H1 (cell line): Measurements from ENCODE around the gene RIBC2. TPM values are rescaled to one million over a fixed set of nuclear protein-coding genes. Genes with fewer than 3 reads are reported as not detected.
"Not testable (repeated sequence)": the region's sequence is repeated elsewhere in the genome, so short reads cannot be mapped to it uniquely, and the experiment has no call there.

ENCODE experiments used
- CTCF ChIA-PET: fragments of 300-600 bp; sonication (Branson Sonifier 250); formaldehyde crosslinking; loops from one replicate; lab custom pipeline; 2021; ENCODE audit not compliant: partially characterized antibody; lab: Charles Lee
- POLR2A ChIA-PET: fragments of 300-600 bp; sonication (Branson Sonifier 250); formaldehyde crosslinking; loops from one replicate; lab custom pipeline; 2021; ENCODE audit warnings: inconsistent platforms; ENCODE audit not compliant: partially characterized antibody; lab: Charles Lee
- DNase-seq, 2 experiments: peaks; one replicate each; pipeline versions ENCODE4 v3.0.0 to v3.0.0-alpha.2; 2010 to 2022; ENCODE audit warnings: low spot score in 2 of 2, low read depth in 1 of 2, mixed read lengths in 1 of 2
- FAIRE-seq: peaks from 2 replicates; lab custom pipeline; 2011; peaks lifted over from hg19 to GRCh38; lab: Jason Lieb, UNC
- H2AFZ ChIP-seq: 2 replicates; pipeline ENCODE4 v1.8.1; 2012; ENCODE audit warnings: low read length, inconsistent platforms
- H2AK5ac ChIP-seq: 2 replicates; pipeline ENCODE4 v1.6.1; 2013; ENCODE audit warnings: low read depth, low read length
- H2BK120ac ChIP-seq: replicated peaks from 2 replicates; pipeline ENCODE3; 2013; ENCODE audit warnings: low read depth, low read length, inconsistent platforms
- H2BK12ac ChIP-seq: 2 replicates; pipeline ENCODE4 v1.6.1; 2013; ENCODE audit warnings: low read depth, low read length
- H2BK15ac ChIP-seq: 2 replicates; pipeline ENCODE4 v1.6.1; 2013; ENCODE audit warnings: low read length
- H2BK20ac ChIP-seq: 2 replicates; pipeline ENCODE4 v1.6.1; 2013; ENCODE audit warnings: low read length
- H2BK5ac ChIP-seq: 2 replicates; pipeline ENCODE4 v1.6.1; 2013; ENCODE audit warnings: low read depth, low read length
- H3K14ac ChIP-seq: 2 replicates; pipeline ENCODE4 v1.6.1; 2013; ENCODE audit warnings: inconsistent platforms; ENCODE audit not compliant: insufficient read length
- H3K18ac ChIP-seq: 2 replicates; pipeline ENCODE4 v1.6.1; 2013; ENCODE audit warnings: low read length; ENCODE audit errors: extremely low read depth
- H3K23ac ChIP-seq: 2 replicates; pipeline ENCODE4 v1.6.1; 2013; ENCODE audit warnings: inconsistent platforms; ENCODE audit not compliant: insufficient read length
- H3K23me2 ChIP-seq: 2 replicates; pipeline ENCODE4 v1.6.1; 2013; ENCODE audit warnings: low read depth, low read length
- H3K27ac ChIP-seq: 2 replicates; pipeline ENCODE4 v1.6.1; 2011; ENCODE audit warnings: low read depth, low read length, inconsistent platforms
- H3K27me3 ChIP-seq, 4 experiments: replicated peaks in 1 of 4; 1 replicate in 1 of 4; 2 replicates in 3 of 4; pipeline versions ENCODE4 v1.6.1 to v1.8.1; 2011 to 2013; ENCODE audit warnings: low read length in 3 of 4, mild to moderate bottlenecking in 3 of 4, inconsistent platforms in 2 of 4, mixed read lengths in 2 of 4, moderate library complexity in 1 of 4; ENCODE audit not compliant: control insufficient read depth in 3 of 4, insufficient read depth in 3 of 4; ENCODE audit errors: extremely low read depth in 1 of 4
- H3K36me3 ChIP-seq, 4 experiments: 2 replicates each; pipeline versions ENCODE4 v1.6.1 to v1.8.1; 2011 to 2013; ENCODE audit warnings: mild to moderate bottlenecking in 4 of 4, low read length in 3 of 4, moderate library complexity in 2 of 4, control low read depth in 1 of 4, inconsistent platforms in 1 of 4; ENCODE audit not compliant: insufficient read depth in 4 of 4, control insufficient read depth in 2 of 4
- H3K4ac ChIP-seq: replicated peaks from 2 replicates; pipeline ENCODE3; 2013; ENCODE audit warnings: low read length, low read depth, mixed read lengths, inconsistent platforms; ENCODE audit not compliant: insufficient read length
- H3K4me1 ChIP-seq, 4 experiments: replicated peaks in 1 of 4; 1 replicate in 1 of 4; 2 replicates in 3 of 4; pipeline versions ENCODE4 v1.6.1 to v1.8.1; 2011 to 2013; ENCODE audit warnings: low read length in 3 of 4, inconsistent platforms in 2 of 4, mixed read lengths in 1 of 4; ENCODE audit not compliant: insufficient read depth in 4 of 4, control insufficient read depth in 3 of 4
- H3K4me2 ChIP-seq, 2 experiments: 2 replicates each; pipeline versions ENCODE4 v1.6.1 to v1.8.1; 2011 to 2013; ENCODE audit warnings: low read depth in 2 of 2, low read length in 2 of 2, control low read depth in 1 of 2, inconsistent platforms in 1 of 2, mild to moderate bottlenecking in 1 of 2; ENCODE audit not compliant: insufficient read depth in 1 of 2
- H3K4me3 ChIP-seq, 4 experiments: fragments of 200-600, 300-600 bp in 1 of 4; sonication (generic), shearing (Covaris generic), sonication (Bioruptor Twin) in 1 of 4; 2 replicates each; pipeline versions ENCODE4 v1.5.1 to v1.8.1; 2011 to 2016; ENCODE audit warnings: low read length in 4 of 4, low read depth in 3 of 4, control low read depth in 2 of 4, inconsistent platforms in 2 of 4, mild to moderate bottlenecking in 2 of 4, mixed read lengths in 1 of 4, moderate library complexity in 1 of 4; ENCODE audit not compliant: insufficient read depth in 2 of 4; ENCODE audit errors: extremely low read depth in 1 of 4
- H3K56ac ChIP-seq: replicated peaks from 2 replicates; pipeline ENCODE3; 2013; ENCODE audit warnings: low read depth, mild to moderate bottlenecking, mixed read lengths, low read length, inconsistent platforms; ENCODE audit not compliant: insufficient read length
- H3K79me1 ChIP-seq: 2 replicates; pipeline ENCODE4 v1.6.1; 2013; ENCODE audit warnings: low read depth, low read length, control low read depth
- H3K79me2 ChIP-seq, 2 experiments: 2 replicates each; pipeline versions ENCODE4 v1.6.1 to v1.8.1; 2012 to 2013; ENCODE audit warnings: low read length in 2 of 2, mild to moderate bottlenecking in 2 of 2, inconsistent platforms in 1 of 2; ENCODE audit not compliant: insufficient read depth in 2 of 2, control insufficient read depth in 1 of 2
- H3K9ac ChIP-seq, 4 experiments: replicated peaks in 1 of 4; 1 replicate in 1 of 4; 2 replicates in 3 of 4; pipeline versions ENCODE4 v1.6.1 to v1.8.1; 2011 to 2013; ENCODE audit warnings: low read depth in 3 of 4, low read length in 3 of 4, control low read depth in 2 of 4, mild to moderate bottlenecking in 2 of 4, moderate library complexity in 2 of 4, inconsistent platforms in 1 of 4; ENCODE audit errors: extremely low read depth in 1 of 4
- H3K9me3 ChIP-seq, 2 experiments: 2 replicates each; pipeline versions ENCODE4 v1.6.1 to v1.8.1; 2012 to 2013; ENCODE audit warnings: mild to moderate bottlenecking in 2 of 2, moderate library complexity in 2 of 2, control low read depth in 1 of 2, inconsistent platforms in 1 of 2, low read depth in 1 of 2, low read length in 1 of 2, mixed read lengths in 1 of 2; ENCODE audit not compliant: insufficient read depth in 2 of 2
- H4K20me1 ChIP-seq, 2 experiments: replicated peaks in 1 of 2; 2 replicates each; pipeline versions ENCODE3 to v1.8.1; 2011 to 2013; ENCODE audit warnings: inconsistent platforms in 2 of 2, low read length in 2 of 2, mild to moderate bottlenecking in 1 of 2; ENCODE audit not compliant: insufficient read depth in 2 of 2, control insufficient read depth in 1 of 2
- H4K5ac ChIP-seq: 2 replicates; pipeline ENCODE4 v1.6.1; 2013; ENCODE audit warnings: low read length, low read depth, mixed read lengths, inconsistent platforms; ENCODE audit not compliant: insufficient read length
- H4K8ac ChIP-seq: 2 replicates; pipeline ENCODE4 v1.8.0; 2013; ENCODE audit warnings: mild to moderate bottlenecking, moderate library complexity, low read length, inconsistent platforms; ENCODE audit not compliant: insufficient read depth; ENCODE audit errors: extremely low read depth
- H4K91ac ChIP-seq: replicated peaks from 2 replicates; pipeline ENCODE3; 2013; ENCODE audit warnings: low read length, mixed read lengths, inconsistent platforms; ENCODE audit not compliant: insufficient read length
- WGBS, 2 experiments: shearing (Covaris generic) in 1 of 2; methylation state at CpG; one replicate each; pipeline versions ENCODE4 v1.1.6 to v1.1.7; 2013 to 2015; ENCODE audit warnings: low lambda C conversion rate in 2 of 2, mixed read lengths in 2 of 2, inconsistent platforms in 1 of 2, low coverage in 1 of 2, missing lambda C conversion rate in 1 of 2; ENCODE audit not compliant: insufficient replicate concordance in 2 of 2, insufficient coverage in 1 of 2, insufficient read length in 1 of 2; ENCODE audit errors: extremely low coverage in 1 of 2, missing lambda C conversion rate in 1 of 2; 5-methylcytosine and 5-hydroxymethylcytosine counted together
- polyA plus RNA-seq, 7 experiments: library from polyadenylated mRNA; depleted of rRNA in 3 of 7; stranded (reverse) in 5 of 7; unstranded in 2 of 7; fragments of >200 nt in 5 of 7; fragments of 200-250 nt in 2 of 7; gene quantifications; 1 replicate in 5 of 7; 2 replicates in 1 of 7; 4 replicates in 1 of 7; pipeline versions ENCODE4 v1.2.1 to v1.2.3, GENCODE V29; 2011 to 2013; ENCODE audit warnings: missing spikeins in 2 of 7, mixed read lengths in 2 of 7
- total RNA-seq: library from RNA; stranded (reverse); fragmentation: NEBNext Ultra II Directional; extraction: Animal tissue kit (Norgen Biotek cat#: 25700); gene quantifications from 2 replicates; pipeline ENCODE4 v1.2.1, GENCODE V29; 2021

RIBC2 gene
- total and polyA plus RNA-seq, 2 of the 8 experiments (the other 6 are each of a cell fraction or from before 2014, with no cell fraction given), result 0.79 to 2.1 TPM

DNA sequence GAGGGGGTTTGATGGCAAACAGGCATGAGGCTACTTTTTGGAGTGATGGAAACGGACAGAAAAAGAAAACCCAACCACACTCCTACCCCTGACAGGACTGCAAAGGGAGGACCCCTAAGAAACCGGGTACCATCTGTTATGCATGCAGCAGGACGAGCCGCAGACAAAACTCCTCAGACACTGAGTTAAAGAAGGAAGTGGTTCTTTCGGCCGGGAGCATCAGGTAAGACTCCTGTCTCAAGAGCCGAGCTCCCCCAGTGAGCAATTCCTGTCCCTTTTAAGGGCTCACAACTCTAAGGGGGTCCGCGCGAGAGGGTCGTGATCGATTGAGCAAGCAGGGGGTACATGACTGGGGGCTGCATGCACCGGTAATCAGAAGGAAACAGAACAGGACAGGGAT is 27.2 kb downstream of the RIBC2 start:
- CTCF ChIA-PET, result interaction anchor here (1.1 to 6.5 kb wide), 9 partner anchors 10 to 167 kb away, joined by 3 to 30 read pairs (median 4); no protein-coding TSS in a partner anchor
- H3K4me3 ChIP-seq, H3K23ac ChIP-seq, H4K5ac ChIP-seq, H3K4me2 ChIP-seq, H3K56ac ChIP-seq, H3K27me3 ChIP-seq, H3K9ac ChIP-seq, H2AK5ac ChIP-seq, H3K4me1 ChIP-seq, H3K79me1 ChIP-seq, POLR2A ChIA-PET, H3K9me3 ChIP-seq, H2AFZ ChIP-seq, H4K8ac ChIP-seq, H2BK15ac ChIP-seq, H3K4ac ChIP-seq, H3K18ac ChIP-seq, H4K20me1 ChIP-seq, FAIRE-seq, H4K91ac ChIP-seq, H2BK20ac ChIP-seq, H2BK5ac ChIP-seq, H3K27ac ChIP-seq, H2BK120ac ChIP-seq, H3K14ac ChIP-seq, H2BK12ac ChIP-seq, DNase-seq, H3K36me3 ChIP-seq, H3K79me2 ChIP-seq, H3K23me2 ChIP-seq: not testable (repeated sequence)
- WGBS, 2 experiments, result 79% methylated on average over 9 of the region's 13 CpGs; no CpG with 5 or more reads in 1 of the 2 experiments
